Lung (tissue), 12 donors: Measurements from ENCODE around the gene BMP10. TPM values are rescaled to one million over a fixed set of nuclear protein-coding genes. Genes with fewer than 3 reads are reported as not detected.

Source experiments
- ATAC-seq: fragments of 200-7000 bp; cut with Tn5 transposase; one replicate; pipeline ENCODE4 v1.9.1; 2020; ENCODE audit warnings: moderate number of reproducible peaks; ENCODE audit not compliant: insufficient read depth, low FRiP score
- DNase-seq, 3 donors: peaks; one replicate each; pipeline ENCODE4 v3.0.0-alpha.2; 2013 to 2017
- H3K27ac ChIP-seq, 2 donors: one replicate each; pipeline ENCODE4 v1.5.1; 2013; ENCODE audit warnings: mild to moderate bottlenecking in 2 of 2, moderate library complexity in 2 of 2, control low read depth in 1 of 2, inconsistent platforms in 1 of 2, low read depth in 1 of 2, low read length in 1 of 2
- H3K27me3 ChIP-seq, 3 donors: one replicate each; pipeline ENCODE4 v1.5.1; 2013; ENCODE audit warnings: low read length in 2 of 3; ENCODE audit not compliant: control insufficient read depth in 3 of 3, insufficient read depth in 3 of 3
- H3K36me3 ChIP-seq, 4 donors: one replicate each; pipeline ENCODE4 v1.5.1; 2013; ENCODE audit warnings: low read length in 4 of 4, mild to moderate bottlenecking in 1 of 4, moderate library complexity in 1 of 4; ENCODE audit not compliant: control insufficient read depth in 4 of 4, insufficient read depth in 4 of 4
- H3K4me1 ChIP-seq, 5 donors: one replicate each; pipeline ENCODE4 v1.5.1; 2013; ENCODE audit warnings: low read length in 5 of 5, mild to moderate bottlenecking in 2 of 5, moderate library complexity in 1 of 5; ENCODE audit not compliant: control insufficient read depth in 5 of 5, insufficient read depth in 5 of 5
- H3K4me3 ChIP-seq: one replicate; pipeline ENCODE4 v1.5.1; 2013; ENCODE audit warnings: mild to moderate bottlenecking, control low read depth, moderate library complexity
- H3K9ac ChIP-seq, 2 donors: one replicate each; pipeline ENCODE4 v1.5.1; 2013; ENCODE audit warnings: low read length in 2 of 2, control low read depth in 1 of 2; ENCODE audit not compliant: insufficient read depth in 1 of 2
- H3K9me3 ChIP-seq, 4 donors: one replicate each; pipeline ENCODE4 v1.5.1; 2013; ENCODE audit warnings: low read length in 3 of 4, mild to moderate bottlenecking in 1 of 4, moderate library complexity in 1 of 4; ENCODE audit not compliant: control insufficient read depth in 4 of 4, insufficient read depth in 3 of 4
- CTCF ChIP-seq: IDR thresholded peaks from 2 replicates; pipeline ENCODE4 v1.5.1; 2012; ENCODE audit warnings: mild to moderate bottlenecking; ENCODE audit errors: control extremely low read depth, extremely low read depth
- WGBS, 2 donors: extraction: QIAGEN DNeasy Blood & Tissue Kit; methylation state at CpG; one replicate each; pipeline ENCODE4 v1.1.7; 2013; 5-methylcytosine and 5-hydroxymethylcytosine counted together
- polyA plus RNA-seq, 2 donors: library from polyadenylated mRNA; stranded (reverse); fragments of 200-250 nt; gene quantifications; one replicate each; pipeline ENCODE4 v1.2.1, GENCODE V29; 2013
- total RNA-seq, 2 donors: library from RNA; depleted of rRNA in 1 of 2; stranded (reverse); fragments of >200 nt in 1 of 2; gene quantifications; one replicate each; pipeline ENCODE4 v1.2.1, GENCODE V29; 2014 to 2021
- donor health status: control.
- donor health status: control.
- donor health status: Bipolar disorder and iron deficiency.
- donor health status: healthy.
- donor health status: DM: yes; HTN: yes; CAD: no.

The BMP10 gene
- total and polyA plus RNA-seq, 4 donors = 0.31 TPM; not detected in 3

DNA sequence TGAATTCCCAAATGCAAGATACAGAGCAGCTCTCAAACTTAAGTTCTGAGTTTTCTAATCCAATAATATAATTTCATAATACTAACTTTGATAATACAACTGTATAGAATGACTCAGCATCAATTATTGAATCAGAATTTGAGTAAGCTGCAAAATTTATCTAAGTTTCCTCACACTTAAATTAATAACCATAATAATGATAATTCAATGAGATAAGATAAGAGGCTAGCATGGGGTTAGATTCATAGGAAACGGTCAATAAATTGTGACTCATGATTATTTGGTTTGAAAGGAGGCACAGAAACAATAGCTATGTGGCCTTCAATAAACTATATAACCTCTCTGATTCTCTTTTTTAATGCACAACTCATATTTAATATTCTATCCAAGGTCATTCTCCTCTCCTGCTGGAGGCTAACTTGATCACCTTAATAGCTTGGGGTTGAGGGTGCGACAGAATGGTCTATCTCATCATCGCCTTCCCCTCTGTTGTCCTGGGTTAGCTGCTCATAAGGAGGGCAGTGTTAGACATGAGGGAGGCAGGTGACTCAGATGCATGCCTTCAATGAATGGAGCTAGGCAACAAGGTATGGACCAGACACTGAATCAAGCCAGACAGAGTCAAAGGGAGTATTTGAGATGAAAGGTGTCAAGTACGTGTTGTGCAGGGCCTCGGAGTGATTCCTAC, 36.2 kb upstream of the BMP10 start:
- Histone ChIP-seq H3K36me3 (no peaks in the 10 kb centered on the region), H3K4me1 (peaks cover 0 to 15% (median 0%) of the 10 kb centered on the region in 5 donors), H3K4me3 (no peak overlapping the region), H3K27ac (no peak overlapping the region), H3K27me3 (no peaks in the 10 kb centered on the region), H3K9ac (no peak overlapping the region), H3K9me3 (peaks cover 0 to 5% (median 0%) of the 10 kb centered on the region in 4 donors)
- TF ChIP-seq CTCF = no peak
- ATAC-seq = no peak
- no peak for DNase-seq
- 95% methylated on average over 5 of the region's 5 CpGs for WGBS, 2 donors

DNA sequence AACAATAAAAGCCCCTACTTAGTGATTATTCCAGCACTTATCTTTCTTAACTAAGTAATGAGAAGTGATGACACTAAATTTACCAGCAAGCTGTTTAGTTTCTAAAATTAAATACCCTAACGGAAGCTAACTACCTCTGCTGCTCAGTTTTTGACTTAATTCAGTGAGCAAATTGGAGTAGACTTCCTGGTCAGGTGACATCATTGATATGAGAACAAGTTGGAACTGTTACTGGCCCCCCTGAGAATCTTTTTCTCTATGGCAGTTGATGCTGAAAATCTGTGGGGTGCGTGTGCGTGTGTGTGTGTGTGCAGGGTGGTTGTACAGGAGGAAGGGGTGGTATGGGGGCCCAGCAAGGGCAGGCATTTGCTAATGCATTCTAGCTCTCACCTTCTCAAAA, 35.5 kb upstream of the BMP10 start:
- 89 to 92% methylated on average over 3 of the region's 3 CpGs for WGBS, 2 donors
- no peaks in the 10 kb centered on the region for H3K36me3 ChIP-seq
- H3K4me1 ChIP-seq = peaks cover 0 to 15% (median 0%) of the 10 kb centered on the region in 5 donors
- peaks cover 0 to 5% (median 0%) of the 10 kb centered on the region in 4 donors for H3K9me3 ChIP-seq
- DNase-seq (no peak), ATAC-seq (no peak)
- H3K4me3 ChIP-seq = no peak overlapping the region
- no peaks in the 10 kb centered on the region for H3K27me3 ChIP-seq
- TF ChIP-seq CTCF = no peak
- H3K27ac ChIP-seq = no peak overlapping the region
- H3K9ac ChIP-seq = no peak overlapping the region

- H3K4me3 ChIP-seq = no peak overlapping the region
- DNase-seq = no peak
- no peak overlapping the region for H3K27ac ChIP-seq
- TF ChIP-seq CTCF = no peak
- 92 to 97% methylated on average over 2 of the region's 2 CpGs for WGBS, 2 donors
- no peaks in the 10 kb centered on the region for H3K36me3 ChIP-seq
- no peak for ATAC-seq
- H3K9ac ChIP-seq = no peak overlapping the region
- no peaks in the 10 kb centered on the region for H3K27me3 ChIP-seq
- H3K9me3 ChIP-seq = peaks cover 0 to 9% (median 7%) of the 10 kb centered on the region in 4 donors
- peaks cover 0 to 15% (median 0%) of the 10 kb centered on the region in 5 donors for H3K4me1 ChIP-seq
Measured at GRCh38 chr2:68905116-68905515, 33.9 kb upstream of the BMP10 start.

DNA sequence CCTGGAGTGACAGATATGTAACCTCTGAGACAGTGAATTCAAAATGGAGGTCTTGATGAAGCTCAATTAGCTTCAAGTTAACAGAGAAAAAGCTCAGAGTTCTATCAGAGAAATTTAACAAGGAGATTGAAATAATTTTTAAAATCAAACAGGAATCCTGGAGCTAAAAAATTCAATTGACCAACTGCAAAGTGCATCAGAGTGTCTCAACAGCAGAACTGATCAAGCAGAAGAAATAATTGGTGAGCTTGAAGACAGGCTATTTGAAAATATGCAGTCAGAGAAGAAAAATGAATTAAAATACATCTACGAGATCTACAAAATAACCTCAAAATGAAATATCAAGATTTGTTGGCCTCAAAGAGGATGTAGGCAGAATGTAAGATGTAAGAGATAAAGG, 30.4 kb upstream of the BMP10 start:
- H3K4me1 ChIP-seq = no peaks in the 10 kb centered on the region
- ATAC-seq (no peak), DNase-seq (no peak)
- WGBS, 2 donors = 97 to 98% methylated on average over 1 of the region's 1 CpG
- no peaks in the 10 kb centered on the region for H3K36me3 ChIP-seq
- TF ChIP-seq CTCF = no peak
- H3K9me3 ChIP-seq = peaks cover 0 to 9% (median 7%) of the 10 kb centered on the region in 4 donors
- H3K27ac ChIP-seq = no peak overlapping the region
- no peak overlapping the region for H3K9ac ChIP-seq
- no peak overlapping the region for H3K4me3 ChIP-seq
- H3K27me3 ChIP-seq = no peaks in the 10 kb centered on the region
